GM21717 (cell line): ENCODE results near the gene APOC3.

Experiments
- ATAC-seq: cut with Tn5 transposase; IDR thresholded peaks from one replicate; pipeline ENCODE4 v1.9.1; 2021; ENCODE audit warnings: mild to moderate bottlenecking, moderate library complexity; ENCODE audit not compliant: unreplicated experiment

Gene APOC3

GRCh38 chr11:116843661-116844060 lies 14.0 kb downstream of the APOC3 start:
- no peak for ATAC-seq

DNA sequence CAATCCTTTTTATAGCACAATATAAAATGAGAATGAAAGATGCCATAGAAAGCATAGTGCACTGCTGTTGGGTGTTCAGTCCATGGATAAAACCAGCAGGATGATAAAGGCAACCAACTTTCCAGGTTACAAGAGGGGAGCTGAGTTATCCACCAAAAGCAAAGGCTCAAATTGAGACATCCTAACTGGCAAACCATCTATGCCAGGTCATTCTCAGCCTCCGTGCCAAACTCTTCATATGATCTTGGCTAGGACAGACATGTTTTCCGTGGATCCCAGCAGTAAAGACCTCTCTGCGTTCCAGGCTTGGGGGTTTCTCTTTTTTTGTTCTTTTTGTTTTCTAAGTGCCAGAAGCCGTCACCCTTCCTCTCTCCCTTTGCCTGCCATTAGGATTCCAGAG lies 15.0 kb downstream of the APOC3 start:
- no peak for ATAC-seq

DNA sequence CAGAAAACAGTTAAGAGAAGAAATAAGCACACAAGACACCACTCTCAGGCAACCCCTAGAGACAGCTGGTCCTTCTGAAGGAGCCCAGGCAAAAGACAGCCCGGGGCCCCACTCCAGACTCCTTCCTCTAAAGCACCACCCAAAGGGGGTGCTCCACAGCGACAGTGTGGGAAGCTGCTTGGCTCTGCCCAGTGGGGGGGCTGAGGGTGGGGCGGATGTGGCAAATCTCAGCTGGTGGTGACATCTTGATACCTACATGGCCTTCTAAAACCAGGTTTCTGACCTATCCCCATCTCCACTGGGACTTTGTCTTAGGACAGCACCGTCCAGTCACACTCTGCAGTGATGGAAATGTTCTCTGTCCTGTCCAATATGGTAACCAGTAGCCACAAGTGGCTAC lies 17.9 kb downstream of the APOC3 start:
- no peak for ATAC-seq

DNA sequence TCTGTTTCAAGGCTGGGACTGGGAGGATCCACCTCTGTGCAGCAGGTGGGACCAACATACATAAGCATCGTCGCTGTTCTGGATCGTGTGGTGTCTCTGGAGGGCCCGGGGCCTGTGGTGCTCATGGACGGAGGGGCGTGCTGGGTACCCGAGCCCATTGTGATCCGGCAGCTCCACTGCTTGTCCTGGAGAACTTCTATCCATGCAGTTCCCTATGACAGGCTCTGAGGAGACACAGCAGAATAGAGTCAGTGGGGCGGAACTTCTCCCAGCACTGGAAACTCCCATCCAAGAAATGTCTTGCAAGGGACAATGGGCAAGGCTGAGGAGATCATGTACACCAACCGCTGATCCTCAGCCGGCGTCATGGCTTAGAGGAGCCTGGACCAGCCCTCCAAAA lies 19.4 kb downstream of the APOC3 start:
- ATAC-seq, result no peak

DNA sequence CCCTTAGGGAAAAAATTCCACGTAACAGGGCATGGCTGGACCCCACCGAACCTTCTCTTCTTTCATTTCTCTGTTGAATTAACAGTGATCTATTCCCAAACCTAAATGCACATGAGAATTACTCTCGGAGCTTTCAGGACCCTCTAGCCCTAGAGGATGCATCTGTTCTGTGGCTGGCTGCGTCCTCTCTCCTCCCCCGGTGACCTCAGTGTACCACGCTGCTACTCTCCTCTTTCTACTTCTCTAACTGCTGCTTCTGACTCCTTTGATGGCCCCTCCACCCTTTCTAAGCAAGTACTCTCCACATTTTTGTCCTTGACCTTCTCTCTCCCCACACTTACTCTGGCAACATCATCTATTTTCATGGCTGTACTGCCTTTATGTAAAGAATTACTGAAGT lies 19.8 kb downstream of the APOC3 start:
- ATAC-seq, result no peak

DNA sequence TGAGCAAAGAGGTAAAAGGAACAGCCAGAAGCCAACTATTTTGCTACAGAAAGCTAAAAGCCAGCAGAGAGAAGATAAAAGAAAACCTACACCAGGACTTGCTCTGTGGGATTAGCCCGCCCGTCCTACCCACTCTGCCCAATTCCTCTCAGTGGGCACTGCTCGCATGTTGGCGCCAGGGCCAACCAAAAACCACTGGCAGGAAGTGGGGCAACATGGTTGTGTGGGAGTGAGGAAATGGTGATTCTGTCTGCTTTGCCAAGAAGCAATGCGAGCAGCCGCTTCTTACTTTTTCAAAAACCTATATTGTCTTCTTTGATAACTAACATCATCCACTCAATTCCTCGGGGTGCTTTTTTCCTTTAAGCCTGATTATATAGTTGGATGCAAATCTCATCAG lies 21.9 kb downstream of the APOC3 start:
- no peak for ATAC-seq

DNA sequence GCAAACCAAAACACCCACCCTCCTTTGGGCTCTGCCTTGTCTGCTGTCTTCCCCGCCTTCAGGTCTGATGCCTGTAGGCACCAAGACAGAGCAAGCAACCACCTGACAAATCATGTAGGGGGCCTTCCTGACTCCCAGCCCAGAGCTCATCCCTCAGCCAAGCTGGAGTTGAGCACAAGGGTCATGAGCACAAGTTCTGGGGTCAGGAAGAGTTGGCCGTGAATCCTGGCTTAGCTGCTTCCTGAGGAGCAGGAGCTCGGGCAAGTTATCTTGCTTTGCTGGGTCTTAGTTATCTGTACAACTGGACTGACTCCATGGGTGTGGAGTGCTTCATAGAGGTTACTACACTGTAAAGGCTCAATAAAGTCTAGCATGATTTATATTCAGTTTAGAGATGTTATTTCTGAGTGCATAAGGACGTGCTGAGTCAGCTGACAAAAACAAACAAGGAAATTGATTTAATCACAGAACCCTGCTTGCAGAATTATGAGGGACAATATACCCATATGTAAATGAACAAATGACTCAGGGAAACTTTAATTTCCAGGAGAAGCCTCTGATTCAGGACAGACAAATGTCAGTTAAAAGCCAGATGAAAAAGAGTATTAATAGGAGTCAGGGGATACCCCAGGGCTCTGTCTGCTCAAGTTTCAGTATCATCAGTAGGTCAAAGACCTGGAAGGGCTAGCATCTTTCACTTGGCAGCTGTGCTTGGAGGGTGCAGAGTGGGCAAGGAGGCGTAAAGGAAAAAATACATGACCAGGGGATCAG lies 22.7 kb downstream of the APOC3 start:
- no peak for ATAC-seq

GRCh38 chr11:116853461-116854073 lies 23.9 kb downstream of the APOC3 start:
- peak; percentile 91 for ATAC-seq

DNA sequence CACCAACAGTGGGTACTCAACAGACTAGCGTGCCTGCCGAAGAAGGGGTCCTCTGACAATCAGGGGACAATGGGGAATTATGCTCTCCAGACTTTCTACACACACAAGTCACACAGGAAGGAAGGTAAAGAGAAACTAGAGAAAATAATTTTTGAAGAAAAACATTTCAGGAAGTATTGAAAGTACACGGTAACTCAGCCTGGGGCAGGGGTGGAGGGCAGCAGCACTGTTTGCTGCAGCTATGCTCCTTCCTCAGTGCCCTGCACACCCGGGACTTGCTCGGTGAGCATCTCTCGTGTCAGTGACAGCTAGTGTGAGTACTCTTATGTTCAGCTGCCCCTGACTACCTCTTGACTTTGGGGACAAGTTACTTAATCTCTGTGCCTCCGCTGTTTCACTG lies 25.7 kb downstream of the APOC3 start:
- no peak for ATAC-seq

DNA sequence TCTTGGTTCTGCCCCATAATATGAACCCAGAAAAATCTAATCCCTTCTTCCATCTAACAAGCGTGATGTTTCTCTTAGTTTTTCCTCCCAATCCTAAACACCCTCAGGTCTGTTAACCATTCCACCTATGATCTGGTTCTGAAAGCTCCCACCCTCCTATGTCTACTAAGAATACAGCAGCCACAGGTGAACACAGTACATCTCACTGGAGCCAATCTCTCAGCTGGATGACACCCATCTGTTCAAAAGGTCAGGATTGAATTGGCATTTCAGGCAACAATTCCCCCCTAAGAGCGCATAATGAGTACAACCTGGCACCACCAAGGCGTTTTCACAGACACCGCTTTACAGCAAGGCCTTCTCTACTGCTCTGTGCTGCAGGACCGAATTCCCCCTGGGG lies 26.7 kb downstream of the APOC3 start:
- ATAC-seq, result no peak

DNA sequence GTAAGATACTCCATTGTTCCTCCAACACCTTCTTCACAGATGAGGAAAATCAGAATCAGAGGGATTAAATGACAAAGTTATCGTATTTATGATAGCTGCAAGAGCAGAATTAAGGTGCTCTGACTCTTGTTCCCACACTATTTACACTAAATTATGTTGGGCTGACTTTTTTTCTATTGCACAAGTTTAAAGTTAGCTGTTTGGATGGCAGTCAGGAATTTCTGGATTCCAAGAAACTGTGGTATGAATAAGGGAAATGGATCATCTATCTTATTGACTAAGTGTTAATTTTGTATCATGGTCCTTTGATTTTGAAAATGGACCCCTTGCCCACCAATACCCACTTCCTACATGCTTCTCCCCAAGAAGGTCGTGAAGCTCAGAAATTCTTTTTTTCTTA lies 27.6 kb downstream of the APOC3 start:
- ATAC-seq, result no peak

DNA sequence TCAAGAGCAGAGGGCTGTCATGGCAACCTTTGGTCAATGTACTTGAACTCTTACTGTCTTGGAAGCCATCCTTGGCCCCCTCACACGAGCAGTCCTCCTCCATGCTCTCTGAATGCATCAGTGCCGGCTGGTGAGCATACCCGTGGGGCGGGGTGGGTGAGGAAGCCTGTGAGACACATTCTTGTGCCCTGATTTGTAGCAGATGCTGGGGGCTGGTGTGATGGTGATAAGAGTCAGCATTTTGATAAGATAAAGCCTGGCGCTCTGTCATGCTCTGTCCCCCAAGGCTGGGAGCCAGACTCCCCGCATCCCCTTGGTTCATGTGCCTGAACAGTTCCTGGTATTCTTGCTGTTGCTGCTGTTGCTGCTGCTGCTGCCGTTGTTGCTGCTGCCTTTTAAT lies 28.2 kb downstream of the APOC3 start:
- no peak for ATAC-seq

DNA sequence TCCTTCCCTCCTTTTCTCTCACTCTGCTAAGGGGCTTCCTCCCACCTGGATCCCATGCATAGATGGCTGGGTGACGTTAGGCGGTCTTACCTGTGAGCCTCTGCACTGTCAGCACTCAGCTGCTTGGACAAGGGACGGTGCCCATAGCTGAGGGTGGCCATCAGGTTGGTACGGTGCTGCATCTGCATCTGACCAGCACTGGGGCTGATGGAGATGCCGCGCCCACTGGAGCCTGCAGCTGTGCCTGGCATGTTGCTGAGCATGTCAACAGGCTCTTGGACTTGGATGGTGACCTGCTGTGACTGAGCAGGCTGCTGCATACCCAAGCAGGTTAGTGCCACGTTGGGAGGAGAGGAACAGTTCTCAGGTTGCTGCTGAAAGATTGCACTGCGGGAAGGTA lies 29.5 kb downstream of the APOC3 start:
- ATAC-seq, result no peak

- no peak for ATAC-seq
Observed at GRCh38 chr11:116860303-116860702, 30.6 kb downstream of the APOC3 start.

DNA sequence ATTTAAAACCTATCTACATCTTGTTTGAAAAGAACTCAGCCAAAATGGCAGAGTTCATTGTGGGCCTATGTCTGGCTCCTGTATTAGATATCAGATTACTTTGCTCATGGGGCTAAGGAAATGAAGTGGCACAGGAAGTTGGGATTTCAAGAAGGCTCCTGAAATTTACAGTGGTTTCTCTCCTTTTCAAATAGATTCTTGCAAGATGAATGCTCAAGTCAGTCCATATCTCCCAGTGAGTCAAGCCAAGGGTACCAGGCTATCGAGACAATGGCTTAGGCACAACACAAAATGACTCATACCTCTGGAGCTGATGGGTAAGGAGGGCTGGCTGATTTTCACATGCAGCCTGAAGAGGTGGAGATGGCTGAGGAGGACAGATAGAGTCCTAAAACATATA lies 31.8 kb downstream of the APOC3 start:
- no peak for ATAC-seq

DNA sequence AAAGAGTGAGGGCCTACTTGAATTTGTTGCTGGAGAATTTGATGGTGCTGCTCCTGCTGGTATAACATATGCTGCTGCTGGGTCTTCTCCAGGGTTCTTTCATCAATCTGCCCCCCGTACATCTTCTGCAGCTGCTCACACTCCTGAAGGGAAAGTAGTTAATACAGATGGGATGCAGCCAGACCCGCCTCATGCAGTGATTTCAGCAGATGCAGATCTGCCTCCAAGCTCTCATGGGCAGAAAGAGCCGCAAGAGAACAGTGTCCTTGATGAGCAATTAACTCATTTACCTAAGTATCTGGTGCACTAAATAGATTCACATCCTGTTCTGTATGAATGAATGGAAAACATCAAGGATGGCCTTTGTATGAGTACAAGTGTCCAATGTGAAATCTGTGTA lies 32.5 kb downstream of the APOC3 start:
- no peak for ATAC-seq

- ATAC-seq, result no peak
Observed at GRCh38 chr11:116862951-116863350, 33.2 kb downstream of the APOC3 start.

DNA sequence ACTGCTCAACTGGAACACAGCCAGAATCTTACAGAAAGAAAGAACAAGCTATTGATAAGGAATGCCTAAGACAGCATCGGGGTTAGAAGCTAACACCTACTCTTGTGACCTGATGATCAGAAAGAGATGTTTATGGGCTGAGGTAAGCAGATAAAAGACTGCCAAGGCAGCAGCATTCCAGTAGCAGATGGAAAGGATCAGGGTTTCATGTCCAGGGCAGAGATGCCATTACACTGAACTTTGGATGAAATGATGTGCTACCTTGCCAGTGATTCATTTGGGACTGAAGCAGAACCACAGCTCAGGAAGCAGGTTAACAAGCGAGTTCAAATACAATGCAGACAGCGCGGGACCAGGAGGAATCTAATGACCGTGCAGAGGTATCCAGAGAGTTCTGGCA lies 34.8 kb downstream of the APOC3 start:
- no peak for ATAC-seq

GRCh38 chr11:116865696-116866095 lies 36.0 kb downstream of the APOC3 start:
- ATAC-seq, result no peak

DNA sequence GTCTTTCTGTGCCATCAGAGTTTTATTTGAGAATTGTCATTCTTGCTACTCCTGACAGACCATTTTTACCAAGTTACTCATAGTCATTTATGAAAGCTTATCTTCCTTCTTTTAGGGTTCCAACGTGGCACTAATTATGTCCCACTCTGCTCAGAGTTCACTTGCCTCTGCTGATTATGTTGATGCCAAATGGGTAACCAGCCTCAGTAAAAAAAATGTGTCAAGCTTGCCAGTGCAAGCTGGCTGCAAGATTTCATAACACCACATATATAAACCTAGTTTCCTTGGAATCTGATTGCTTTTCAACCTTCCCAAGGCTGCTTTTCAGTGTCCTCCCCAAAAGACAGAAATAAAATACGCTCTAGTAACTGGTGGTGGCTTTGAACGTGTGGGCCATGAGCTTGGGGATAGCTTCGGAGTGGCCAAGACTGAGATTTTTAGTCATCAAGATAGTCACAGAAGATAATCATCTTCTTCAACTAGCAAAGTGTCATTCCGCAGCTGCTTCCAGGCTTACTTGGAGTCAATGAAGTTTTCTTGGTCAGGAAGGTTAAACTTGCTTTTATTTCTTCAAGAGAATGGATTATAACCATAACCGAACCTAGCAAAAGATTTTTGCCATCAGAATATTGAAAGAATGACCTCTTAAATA lies 37.2 kb downstream of the APOC3 start:
- no peak for ATAC-seq

GRCh38 chr11:116867619-116868018 lies 37.9 kb downstream of the APOC3 start:
- no peak for ATAC-seq

GRCh38 chr11:116868066-116868465 lies 38.4 kb downstream of the APOC3 start:
- ATAC-seq, result no peak
